Endothelial cell of umbilical vein (primary cell): Measurements from ENCODE around the gene GPR137B. TPM values are rescaled to one million over a fixed set of nuclear protein-coding genes. Genes with fewer than 3 reads are reported as not detected.

ENCODE experiments used
- BruUV-seq: library from RNA; stranded (reverse); fragments of 400-500 nt; replicated peaks from 2 replicates; lab custom pipeline; 2021; lab: Mats Ljungman, UMichigan
- CTCF ChIA-PET: fragments of 300-600, 350-600 bp; sonication (Branson Sonifier 250); formaldehyde crosslinking; loops from one replicate; lab custom pipeline; 2021; ENCODE audit warnings: antibody characterized with exemption, inconsistent platforms; lab: Charles Lee
- POLR2A ChIA-PET: fragments of 300-600, 350-600 bp; sonication (Branson Sonifier 250); formaldehyde crosslinking; loops from one replicate; lab custom pipeline; 2021; ENCODE audit warnings: antibody characterized with exemption, inconsistent platforms; lab: Charles Lee
- DNase-seq: peaks from one replicate; pipeline ENCODE4 v3.0.0-alpha.2; 2011; ENCODE audit warnings: low read depth, low spot score
- FAIRE-seq: peaks from 2 replicates; lab custom pipeline; 2011; peaks lifted over from hg19 to GRCh38; lab: Jason Lieb, UNC
- H2AFZ ChIP-seq: 2 replicates; pipeline ENCODE4 v1.6.0; 2012; ENCODE audit warnings: low read depth, low read length, control low read depth, inconsistent platforms
- H3K27ac ChIP-seq: 2 replicates; pipeline ENCODE4 v1.5.1; 2011; ENCODE audit warnings: low read depth, mild to moderate bottlenecking, control low read depth, low read length, moderate library complexity; ENCODE audit not compliant: insufficient read depth
- H3K27me3 ChIP-seq, 2 experiments: 2 replicates each; pipeline versions ENCODE4 v1.6.0 to v1.6.1; 2011; ENCODE audit warnings: low read length in 2 of 2, mixed read lengths in 1 of 2; ENCODE audit not compliant: control insufficient read depth in 2 of 2, insufficient read depth in 2 of 2
- H3K36me3 ChIP-seq, 2 experiments: 2 replicates in 1 of 2; 3 replicates in 1 of 2; pipeline ENCODE4 v1.5.1; 2011; ENCODE audit warnings: low read length in 2 of 2, mild to moderate bottlenecking in 1 of 2, moderate library complexity in 1 of 2; ENCODE audit not compliant: control insufficient read depth in 2 of 2, insufficient read depth in 2 of 2; ENCODE audit errors: extremely low read depth in 1 of 2
- H3K4me1 ChIP-seq: 3 replicates; pipeline ENCODE4 v1.5.1; 2011; ENCODE audit warnings: mild to moderate bottlenecking, low read length; ENCODE audit not compliant: control insufficient read depth, insufficient read depth; ENCODE audit errors: extremely low read depth
- H3K4me2 ChIP-seq: 2 replicates; pipeline ENCODE4 v1.6.1; 2011; ENCODE audit warnings: low read length, control low read depth, mixed read lengths; ENCODE audit not compliant: insufficient read depth
- H3K4me3 ChIP-seq, 3 experiments: fragments of 200-600 bp in 1 of 3; sonication (generic), shearing (Covaris generic) in 1 of 3; replicated peaks in 1 of 3; 2 replicates each; pipeline ENCODE4 v1.5.1; 2011 to 2016; ENCODE audit warnings: control low read depth in 3 of 3, low read length in 3 of 3, mild to moderate bottlenecking in 2 of 3, inconsistent platforms in 1 of 3, low read depth in 1 of 3, moderate library complexity in 1 of 3; ENCODE audit not compliant: insufficient read depth in 1 of 3
- H3K79me2 ChIP-seq: 2 replicates; pipeline ENCODE4 v1.6.0; 2012; ENCODE audit warnings: low read length, inconsistent platforms; ENCODE audit not compliant: control insufficient read depth, insufficient read depth
- H3K9ac ChIP-seq: replicated peaks from 2 replicates; pipeline ENCODE3; 2011; ENCODE audit warnings: low read length, control low read depth; ENCODE audit not compliant: insufficient read depth; ENCODE audit errors: extremely low read depth
- H3K9me1 ChIP-seq: replicated peaks from 3 replicates; pipeline ENCODE4 v1.6.0; 2011; ENCODE audit warnings: mild to moderate bottlenecking, low read length; ENCODE audit not compliant: control insufficient read depth, insufficient read depth; ENCODE audit errors: extremely low read depth
- H3K9me3 ChIP-seq: replicated peaks from 2 replicates; pipeline ENCODE4 v1.5.1; 2012; ENCODE audit warnings: low read length, inconsistent platforms; ENCODE audit not compliant: control insufficient read depth, insufficient read depth
- H4K20me1 ChIP-seq: replicated peaks from 2 replicates; pipeline ENCODE3; 2011; ENCODE audit warnings: mild to moderate bottlenecking, low read length; ENCODE audit not compliant: control insufficient read depth, insufficient read depth; ENCODE audit errors: extremely low read depth
- CTCF ChIP-seq, 2 donors: IDR thresholded peaks; 1 replicate in 1 of 2; 2 replicates in 1 of 2; pipeline ENCODE4 v1.5.1; 2011; ENCODE audit warnings: low read length in 2 of 2, mild to moderate bottlenecking in 2 of 2, moderate library complexity in 2 of 2, control low read depth in 1 of 2, inconsistent platforms in 1 of 2, low read depth in 1 of 2; ENCODE audit not compliant: insufficient read depth in 1 of 2; ENCODE audit errors: extremely low read depth in 1 of 2
- EZH2 ChIP-seq: IDR thresholded peaks from 2 replicates; pipeline ENCODE4 v1.6.1; 2012; ENCODE audit warnings: borderline replicate concordance, low read depth, mild to moderate bottlenecking, moderate library complexity, low read length, inconsistent platforms; ENCODE audit not compliant: severe bottlenecking
- FOS ChIP-seq: IDR thresholded peaks from 2 replicates; pipeline ENCODE4 v1.6.1; 2011; ENCODE audit warnings: mild to moderate bottlenecking, low read length, moderate library complexity, borderline replicate concordance; ENCODE audit not compliant: insufficient read depth
- GATA2 ChIP-seq: IDR thresholded peaks from 2 replicates; pipeline ENCODE4 v1.7.0; 2011; ENCODE audit warnings: low read depth, mild to moderate bottlenecking, moderate library complexity, mixed read lengths, low read length; ENCODE audit not compliant: insufficient read length, insufficient read depth
- JUN ChIP-seq: IDR thresholded peaks from 2 replicates; pipeline ENCODE4 v1.6.1; 2011; ENCODE audit warnings: borderline replicate concordance, low read depth; ENCODE audit not compliant: insufficient read length, insufficient read depth
- MAX ChIP-seq: IDR thresholded peaks from 2 replicates; pipeline ENCODE4 v1.6.1; 2011; ENCODE audit not compliant: insufficient read depth, insufficient read length
- MYC ChIP-seq: IDR thresholded peaks from one replicate; pipeline ENCODE4 v1.6.1; 2011; ENCODE audit warnings: mild to moderate bottlenecking, low read depth, low read length
- POLR2A ChIP-seq: IDR thresholded peaks from 2 replicates; pipeline ENCODE4 v1.6.1; 2012; ENCODE audit warnings: low read depth, mild to moderate bottlenecking, control low read depth, low read length
- POLR2AphosphoS5 ChIP-seq: IDR thresholded peaks from 2 replicates; pipeline ENCODE4 v1.6.1; 2012; ENCODE audit warnings: low read depth, mild to moderate bottlenecking, control low read depth, low read length, moderate library complexity; ENCODE audit not compliant: insufficient read depth
- dilution Hi-C: fragments of 300-500 bp; cut with MboI; formaldehyde crosslinking; loops from one replicate; pipeline ENCODE4 v1.15.0; 2019; ENCODE audit warnings: low sequenced_read_pairs; ENCODE audit not compliant: extremely low pct_ligation_motif_present
- intact Hi-C: fragments of 100-400 bp; cut with micrococcal nuclease; formaldehyde crosslinking; loops from one replicate; pipeline ENCODE4 v1.10.0; 2022
- polyA plus RNA-seq, 4 experiments: library from polyadenylated mRNA; depleted of rRNA in 3 of 4; stranded (reverse) in 3 of 4; unstranded in 1 of 4; fragments of >200 nt; gene quantifications; 2 replicates each; pipeline versions ENCODE4 v1.2.1 to v1.2.3, GENCODE V29; 2011 to 2012; ENCODE audit warnings: missing spikeins in 1 of 4
- total RNA-seq: library from RNA; stranded (reverse); gene quantifications from 2 replicates; pipeline ENCODE4 v1.2.3, GENCODE V29; 2021

The GPR137B gene
- total and polyA plus RNA-seq, 2 donors (not counting 3 experiments of a cell fraction or from before 2014, with no cell fraction given), result 7.8 to 11.9 TPM

DNA sequence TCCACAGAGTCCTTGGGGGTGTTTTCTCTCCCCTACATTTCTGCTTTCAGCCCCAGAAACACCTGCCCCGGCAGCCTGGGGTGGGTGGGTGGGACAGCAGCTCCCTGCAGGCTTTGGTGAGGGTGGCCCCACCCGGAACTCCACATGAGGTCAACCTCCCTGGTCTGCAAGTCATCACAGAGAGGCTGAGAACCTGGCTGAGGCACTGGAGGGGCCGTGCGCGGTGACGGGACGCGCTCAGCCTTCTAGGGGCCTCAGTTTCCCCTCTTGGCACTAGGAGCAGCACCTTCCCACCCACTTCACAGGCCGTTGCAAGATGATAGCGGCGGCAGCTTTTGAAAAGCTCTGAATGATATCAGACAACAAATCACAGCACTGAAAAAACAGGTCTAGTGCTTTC, 39.7 kb upstream of the GPR137B start:
- no peak overlapping the region for H2AFZ ChIP-seq
- POLR2A ChIA-PET, result no interaction called here
- no TSS peak for BruUV-seq
- FAIRE-seq (no peak), DNase-seq (no peak)
- H3K36me3 ChIP-seq, result no peaks in the 10 kb centered on the region
- TF ChIP-seq CTCF (IDR thresholded peaks at IDR 0.05; ENCODE audit: extremely low read depth in 1 of 2, insufficient read depth in 1 of 2, low read depth in 1 of 2, low read length in 2 of 2) (no peak), GATA2 (no peak), POLR2AphosphoS5 (no peak), MAX (no peak), EZH2 (no peak), FOS (no peak), POLR2A (no peak), MYC (no peak), JUN (no peak)
- CTCF ChIA-PET, result interaction anchor here (1.0 kb wide), 1 partner anchor 657 kb away, joined by 3 read pairs; no protein-coding TSS in a partner anchor
- H3K27ac ChIP-seq, result no peak overlapping the region
- H3K27me3 ChIP-seq, result no peaks in the 10 kb centered on the region
- H3K9me3 ChIP-seq, result no peaks in the 10 kb centered on the region
- no peak overlapping the region for H3K4me3 ChIP-seq
- intact Hi-C loops, result loop anchor here (1.0 to 5.0 kb wide), 4 partner anchors 388 to 765 kb away; no protein-coding TSS in a partner anchor
- no peaks in the 10 kb centered on the region for H3K9me1 ChIP-seq
- H3K4me2 ChIP-seq, result no peak overlapping the region
- H3K4me1 ChIP-seq, result no peaks in the 10 kb centered on the region
- no peak overlapping the region for H3K9ac ChIP-seq
- H3K79me2 ChIP-seq, result no peaks in the 10 kb centered on the region
- dilution Hi-C loops, result no loop called here
- no peaks in the 10 kb centered on the region for H4K20me1 ChIP-seq
